Spinal cord (tissue), 10 donors: ENCODE results near the gene DPF1. TPM values are rescaled to one million over a fixed set of nuclear protein-coding genes. Genes with fewer than 3 reads are reported as not detected.
A peak's percentile ranks its signal among the peaks of the same experiment; 100 is the strongest.

Source experiments
- DNase-seq, 6 donors: peaks; one replicate each; pipeline versions ENCODE4 v3.0.0 to v3.0.0-alpha.2; 2013 to 2015; ENCODE audit warnings: low spot score in 6 of 6, low read depth in 4 of 6
- H3K27ac ChIP-seq: one replicate; pipeline ENCODE4 v1.5.1; 2013; ENCODE audit warnings: low read depth, low read length, control low read depth
- H3K27me3 ChIP-seq: one replicate; pipeline ENCODE4 v1.6.1; 2013; ENCODE audit warnings: low read length; ENCODE audit not compliant: control insufficient read depth, insufficient read depth
- H3K36me3 ChIP-seq: one replicate; pipeline ENCODE4 v1.6.1; 2013; ENCODE audit warnings: low read length; ENCODE audit not compliant: control insufficient read depth, insufficient read depth
- H3K4me1 ChIP-seq: one replicate; pipeline ENCODE4 v1.6.1; 2013; ENCODE audit warnings: low read length; ENCODE audit not compliant: control insufficient read depth, insufficient read depth
- H3K4me3 ChIP-seq: one replicate; pipeline ENCODE4 v1.5.1; 2013; ENCODE audit warnings: low read depth, low read length, control low read depth
- H3K9me3 ChIP-seq: one replicate; pipeline ENCODE4 v1.6.1; 2013; ENCODE audit warnings: low read length; ENCODE audit not compliant: control insufficient read depth, insufficient read depth
- WGBS: methylation state at CpG from one replicate; pipeline ENCODE4 v1.1.5; 2013; ENCODE audit warnings: missing lambda C conversion rate; ENCODE audit not compliant: insufficient coverage; 5-methylcytosine and 5-hydroxymethylcytosine counted together
- polyA plus RNA-seq, 2 donors: library from polyadenylated mRNA; unstranded; fragments of 120-200 nt; gene quantifications; one replicate each; pipeline ENCODE4 v1.2.1, GENCODE V29; 2013; ENCODE audit not compliant: insufficient read length in 2 of 2
- total RNA-seq, 2 donors: library from RNA; depleted of rRNA in 1 of 2; stranded (reverse); fragments of 120-200 nt in 1 of 2; fragments of >200 nt in 1 of 2; gene quantifications; one replicate each; pipeline versions ENCODE4 v1.2.3 to v1.2.4, GENCODE V29; 2013 to 2014
- donor health status: healthy.

Gene DPF1
- total and polyA plus RNA-seq, 4 donors: 12.4 to 90.1 (median 40.0) TPM

DNA sequence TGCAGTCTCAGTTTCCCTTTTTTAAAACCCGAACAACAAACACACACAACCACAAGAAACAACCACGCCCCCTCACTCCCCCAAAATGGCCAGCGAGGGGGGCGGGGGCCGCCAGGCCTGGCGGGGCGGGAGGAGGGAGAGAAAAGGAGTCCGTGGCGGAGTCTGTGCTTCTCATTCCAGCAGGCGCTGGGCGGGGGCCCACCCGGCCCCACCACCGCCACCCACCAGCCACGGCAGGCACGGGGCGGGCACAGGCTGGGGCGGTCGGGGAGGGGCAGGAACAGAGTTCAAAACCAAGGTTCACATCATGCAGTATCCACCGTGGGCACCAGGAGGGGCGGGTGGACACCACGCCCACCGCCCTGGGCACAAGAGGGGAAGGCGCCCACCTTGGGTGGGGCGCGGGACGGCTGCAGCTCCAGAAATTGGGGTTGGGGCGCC lies 12.9 kb downstream of the DPF1 start:
- 8% methylated on average over 20 of the region's 27 CpGs for WGBS
- Histone ChIP-seq H3K36me3 (peaks cover 54% of the 10 kb centered on the region), H3K27me3 (no peaks in the 10 kb centered on the region), H3K9me3 (no peaks in the 10 kb centered on the region), H3K4me3 (peak overlapping the region; percentile 24), H3K4me1 (peaks cover 61% of the 10 kb centered on the region), H3K27ac (peak overlapping the region; percentile 78)
- DNase-seq: peak in 2 of 6 donors; percentile 69 to 70

DNA sequence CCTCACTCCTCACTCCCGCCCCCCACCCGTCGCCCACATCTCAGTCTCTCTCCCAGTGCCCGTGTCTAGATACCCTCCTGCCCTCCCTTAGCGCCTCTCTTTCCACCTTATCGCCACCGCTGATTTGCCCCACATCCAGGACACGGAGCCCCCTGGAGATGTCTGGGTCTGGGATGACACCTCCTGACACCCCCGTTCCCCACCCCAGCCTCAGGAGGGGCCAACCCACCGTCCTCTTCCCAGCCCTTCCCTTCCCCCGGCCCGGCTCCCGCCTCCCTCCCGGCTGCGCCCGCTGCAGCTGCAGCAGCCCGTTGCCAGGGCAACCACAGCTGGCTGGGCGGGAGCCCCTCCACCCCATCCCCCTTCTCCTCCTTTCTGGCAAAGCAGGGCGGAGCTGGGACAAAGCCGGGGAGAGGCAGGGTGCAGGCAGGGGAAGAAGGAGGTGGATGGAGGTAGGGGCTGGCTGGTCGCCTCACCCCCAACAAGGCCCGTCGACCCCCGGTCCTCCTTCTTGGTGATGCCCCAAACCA lies 13.5 kb downstream of the DPF1 start:
- Histone ChIP-seq H3K4me3 (peak overlapping the region; percentile 24), H3K36me3 (peaks cover 54% of the 10 kb centered on the region), H3K9me3 (no peaks in the 10 kb centered on the region), H3K27me3 (no peaks in the 10 kb centered on the region), H3K27ac (peak overlapping the region; percentile 78), H3K4me1 (peaks cover 61% of the 10 kb centered on the region)
- WGBS: 1% methylated on average over 18 of the region's 24 CpGs
- peak; percentile 75 to 98 (median 82) for DNase-seq

DNA sequence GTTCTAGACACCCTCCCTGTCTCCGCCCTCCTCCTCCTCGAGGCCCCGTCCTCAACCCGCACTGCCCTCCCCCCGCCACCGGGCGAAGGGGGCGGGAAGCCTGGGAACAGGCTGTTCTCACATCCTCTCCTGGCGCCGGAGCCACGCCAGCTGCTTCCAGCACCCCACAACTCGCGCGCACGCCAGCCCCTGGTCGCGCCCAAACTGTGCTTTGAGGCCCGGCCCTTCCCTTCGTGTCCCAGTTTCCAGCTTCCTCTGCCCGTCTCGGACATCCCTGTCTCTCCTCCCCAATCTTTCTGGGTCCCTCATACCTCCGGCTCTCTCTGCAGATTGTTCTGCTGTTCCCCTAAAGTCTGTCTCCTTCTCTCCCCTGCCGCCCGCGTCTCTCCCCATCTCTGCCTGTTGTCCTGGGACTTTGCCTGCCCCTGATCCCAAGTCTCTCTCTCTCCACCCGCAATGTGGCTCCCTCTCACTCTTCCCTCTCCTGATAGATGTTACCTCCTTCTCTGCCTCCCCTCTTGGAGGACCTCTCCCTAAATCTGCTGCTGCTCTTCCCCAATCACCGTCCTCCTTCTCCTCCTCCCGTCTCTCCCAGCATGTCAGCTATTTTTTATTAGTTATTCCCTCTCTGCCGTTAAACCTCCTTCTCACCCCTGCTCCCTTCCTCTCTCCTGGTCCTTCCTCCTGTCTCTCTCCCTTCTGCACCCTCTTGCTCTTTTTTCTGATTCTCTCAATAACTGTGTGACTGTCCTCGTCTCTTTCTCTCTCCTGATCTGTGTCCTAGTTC lies 14.2 kb downstream of the DPF1 start:
- Histone ChIP-seq H3K4me1 (peaks cover 61% of the 10 kb centered on the region), H3K27me3 (no peaks in the 10 kb centered on the region), H3K9me3 (no peaks in the 10 kb centered on the region), H3K27ac (peak overlapping the region; percentile 78), H3K36me3 (peaks cover 56% of the 10 kb centered on the region), H3K4me3 (peak overlapping the region; percentile 24)
- peak in 3 of 6 donors; percentile 72 to 93 (median 90) for DNase-seq
- 1% methylated on average over 29 of the region's 30 CpGs for WGBS

DNA sequence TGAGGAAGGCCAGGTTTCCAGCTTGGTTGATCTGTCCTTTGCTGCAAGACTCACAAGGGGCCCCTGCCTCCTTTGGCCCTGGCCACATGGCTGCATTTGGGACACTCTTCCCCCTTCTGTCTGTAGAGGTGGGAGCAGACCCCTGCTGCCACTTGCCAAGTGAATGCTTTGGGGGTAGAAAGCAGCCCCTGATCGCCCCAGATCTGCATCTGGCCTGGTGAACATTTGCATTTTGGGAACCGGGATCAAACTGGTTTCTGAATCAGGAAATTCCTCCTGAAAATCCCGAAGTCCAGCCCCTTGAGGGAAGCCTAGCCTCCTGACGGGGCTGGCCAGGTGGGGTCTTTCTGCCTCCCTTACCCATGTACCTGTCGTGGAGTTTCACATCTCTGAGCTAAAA lies 14.9 kb downstream of the DPF1 start:
- DNase-seq: peak in 1 of 6 donors; percentile 39
- no peaks in the 10 kb centered on the region for H3K27me3 ChIP-seq
- peaks cover 55% of the 10 kb centered on the region for H3K36me3 ChIP-seq
- peaks cover 54% of the 10 kb centered on the region for H3K4me1 ChIP-seq
- 15% methylated on average over 5 of the region's 5 CpGs for WGBS
- peak overlapping the region; percentile 24 for H3K4me3 ChIP-seq
- no peaks in the 10 kb centered on the region for H3K9me3 ChIP-seq
- peak overlapping the region; percentile 78 for H3K27ac ChIP-seq

DNA sequence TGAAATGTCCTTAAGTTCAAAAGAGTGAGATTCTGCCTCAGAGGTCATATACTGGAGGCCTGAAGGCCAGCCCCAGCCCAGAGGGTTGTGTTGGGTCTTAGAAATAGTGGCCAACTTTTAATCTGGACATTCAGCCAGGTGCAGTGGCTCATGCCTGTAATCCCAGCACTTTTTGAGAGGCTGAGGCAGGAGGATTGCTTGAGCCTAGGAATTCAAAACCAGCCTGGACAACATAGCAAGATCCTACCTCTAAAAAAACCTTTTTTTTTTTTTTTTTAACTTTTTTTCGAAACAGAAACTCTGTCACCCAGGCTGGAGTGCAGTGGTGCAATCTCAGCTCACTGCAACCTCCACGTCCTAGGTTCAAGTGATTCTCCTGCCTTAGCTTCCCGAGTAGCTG lies 15.5 kb downstream of the DPF1 start:
- Histone ChIP-seq H3K4me1 (peaks cover 48% of the 10 kb centered on the region), H3K9me3 (no peaks in the 10 kb centered on the region), H3K4me3 (no peak overlapping the region), H3K27me3 (no peaks in the 10 kb centered on the region), H3K27ac (no peak overlapping the region), H3K36me3 (peaks cover 55% of the 10 kb centered on the region)
- 100% methylated on average over 1 of the region's 3 CpGs for WGBS
- DNase-seq: no peak

DNA sequence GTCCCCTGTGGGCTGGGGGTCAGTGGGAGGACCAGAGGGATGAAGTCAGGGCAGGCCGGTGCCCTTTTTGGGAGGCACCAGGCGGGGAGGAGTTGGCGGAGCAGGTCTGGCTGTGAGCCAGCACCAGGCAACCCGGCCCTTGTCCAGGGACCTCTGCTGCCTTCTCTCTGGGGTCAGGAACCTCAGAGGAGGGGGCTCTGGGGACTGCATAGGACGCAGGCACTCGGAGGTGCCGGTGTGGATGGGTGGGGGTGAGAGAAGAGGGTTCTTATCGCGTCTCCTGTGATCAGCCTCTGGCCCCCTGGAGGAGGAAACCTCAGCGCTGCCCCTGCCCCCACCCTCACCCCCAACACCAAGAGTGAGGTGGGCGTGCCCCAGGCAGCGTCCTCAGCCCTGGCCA lies 16.5 kb downstream of the DPF1 start:
- H3K27me3 ChIP-seq: no peaks in the 10 kb centered on the region
- H3K36me3 ChIP-seq: peaks cover 55% of the 10 kb centered on the region
- 40% methylated on average over 3 of the region's 12 CpGs for WGBS
- no peaks in the 10 kb centered on the region for H3K9me3 ChIP-seq
- no peak overlapping the region for H3K27ac ChIP-seq
- no peak overlapping the region for H3K4me3 ChIP-seq
- H3K4me1 ChIP-seq: peaks cover 42% of the 10 kb centered on the region
- no peak for DNase-seq

DNA sequence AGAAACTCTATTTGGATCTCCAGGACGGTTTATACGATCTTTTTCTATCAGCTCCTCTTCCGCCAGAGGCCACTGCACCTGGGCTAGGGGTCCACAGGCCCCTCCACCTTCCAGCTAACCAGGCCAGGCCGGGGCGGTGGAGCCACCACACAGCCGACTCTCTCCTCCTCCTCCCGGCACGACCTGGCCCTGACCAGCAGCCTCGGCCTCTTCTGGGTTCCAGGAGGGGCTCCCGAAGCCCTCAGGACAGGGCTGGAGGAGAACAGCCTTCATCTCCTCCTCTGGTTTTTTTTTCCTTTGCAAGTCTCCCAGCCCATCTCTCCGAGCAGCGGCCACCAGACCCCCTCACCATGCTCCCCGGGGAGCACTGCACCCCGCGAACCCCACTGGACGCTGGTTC lies 17.1 kb downstream of the DPF1 start:
- WGBS: 86% methylated on average over 16 of the region's 16 CpGs
- DNase-seq: no peak
- H3K4me3 ChIP-seq: no peak overlapping the region
- no peak overlapping the region for H3K27ac ChIP-seq
- H3K4me1 ChIP-seq: peaks cover 41% of the 10 kb centered on the region
- no peaks in the 10 kb centered on the region for H3K9me3 ChIP-seq
- no peaks in the 10 kb centered on the region for H3K27me3 ChIP-seq
- H3K36me3 ChIP-seq: peaks cover 60% of the 10 kb centered on the region

DNA sequence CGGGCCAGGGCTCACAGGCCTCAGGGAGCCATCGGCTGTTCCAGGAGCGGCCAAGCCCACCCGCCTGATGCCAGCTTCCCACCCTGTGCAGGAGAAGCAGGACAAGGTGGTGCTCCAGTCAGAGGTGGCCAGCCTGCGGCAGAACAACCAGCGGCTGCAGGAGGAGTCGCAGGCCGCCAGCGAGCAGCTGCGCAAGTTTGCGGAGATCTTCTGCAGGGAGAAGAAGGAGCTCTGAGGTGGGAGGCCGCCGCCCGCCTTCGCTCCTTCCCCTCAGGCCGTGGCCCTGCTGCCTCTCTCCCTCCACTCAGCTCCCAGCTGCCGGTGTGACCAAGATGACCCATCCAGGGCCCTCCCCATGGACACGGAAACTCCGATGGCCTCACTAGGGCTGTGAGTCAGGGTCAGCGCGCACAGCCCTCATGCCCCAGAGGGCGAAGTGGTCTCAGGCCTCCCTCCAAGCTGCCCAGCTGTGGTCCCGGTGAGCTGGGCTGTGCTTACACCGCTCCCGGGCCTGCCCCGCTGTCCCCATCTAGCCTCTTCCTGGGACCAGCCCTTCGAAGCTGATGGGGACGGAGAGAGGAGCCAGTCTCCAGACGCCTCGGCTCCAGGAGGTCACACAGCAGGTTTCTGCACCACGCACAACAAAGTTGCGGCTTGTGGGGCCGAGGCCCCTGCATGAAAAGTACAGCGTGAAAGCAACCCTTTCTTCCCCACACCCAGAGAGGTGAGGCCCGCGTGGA lies 17.8 kb downstream of the DPF1 start:
- DNase-seq: no peak
- Histone ChIP-seq H3K36me3 (peaks cover 60% of the 10 kb centered on the region), H3K27me3 (no peaks in the 10 kb centered on the region), H3K27ac (no peak overlapping the region), H3K4me3 (no peak overlapping the region), H3K9me3 (no peaks in the 10 kb centered on the region), H3K4me1 (peaks cover 34% of the 10 kb centered on the region)
- WGBS: 76% methylated on average over 29 of the region's 36 CpGs

DNA sequence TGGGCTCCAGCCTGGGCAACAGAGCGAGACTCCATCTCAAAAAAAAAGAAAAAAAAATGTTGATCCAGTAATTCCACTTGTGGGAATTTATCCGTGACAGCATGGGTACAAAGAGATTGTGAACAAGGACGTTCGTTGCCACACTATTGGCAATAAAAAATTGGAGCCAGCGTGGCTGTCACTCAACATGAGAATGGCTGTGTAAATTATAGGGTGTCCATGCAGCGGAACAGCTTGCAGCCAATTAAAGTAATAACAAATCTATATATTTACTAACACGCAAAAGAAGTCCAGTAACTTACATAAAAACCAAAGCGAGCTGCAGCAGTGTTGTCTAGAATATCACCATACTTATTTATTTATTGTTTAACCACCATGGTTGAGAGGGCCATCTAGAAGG lies 19.3 kb downstream of the DPF1 start:
- H3K27ac ChIP-seq: no peak overlapping the region
- H3K36me3 ChIP-seq: peaks cover 70% of the 10 kb centered on the region
- H3K4me3 ChIP-seq: no peak overlapping the region
- 69% methylated on average over 4 of the region's 8 CpGs for WGBS
- H3K9me3 ChIP-seq: no peaks in the 10 kb centered on the region
- H3K4me1 ChIP-seq: peaks cover 19% of the 10 kb centered on the region
- DNase-seq: no peak
- H3K27me3 ChIP-seq: no peaks in the 10 kb centered on the region
